UCSD-AML1 (cell line): ENCODE data around the gene AFTPH.

Source experiments
- DNase-seq: peaks from one replicate; lab custom pipeline; 2025; ENCODE audit not compliant: unreplicated experiment; lab: John Stamatoyannopoulos, UW

Gene AFTPH

GRCh38 chr2:64540615-64541014 is 16.5 kb downstream of the AFTPH start:
- no peak for DNase-seq

GRCh38 chr2:64541547-64541946 is 17.4 kb downstream of the AFTPH start:
- no peak for DNase-seq

- DNase-seq = no peak
Observed at GRCh38 chr2:64542071-64543007, 18.2 kb downstream of the AFTPH start.

GRCh38 chr2:64543008-64543697 is 19.0 kb downstream of the AFTPH start:
- DNase-seq = no peak

- DNase-seq = no peak
Observed at GRCh38 chr2:64548761-64549160, 24.6 kb downstream of the AFTPH start.

GRCh38 chr2:64550042-64550441 is 25.9 kb downstream of the AFTPH start:
- DNase-seq = no peak

GRCh38 chr2:64551851-64552250 is 27.7 kb downstream of the AFTPH start:
- no peak for DNase-seq

- no peak for DNase-seq
Observed at GRCh38 chr2:64554117-64554516, 30.0 kb downstream of the AFTPH start.

- no peak for DNase-seq
Observed at GRCh38 chr2:64558445-64559081, 34.4 kb downstream of the AFTPH start.

- no peak for DNase-seq
Observed at GRCh38 chr2:64562148-64562784, 38.1 kb downstream of the AFTPH start.

GRCh38 chr2:64563436-64563938 is 39.4 kb downstream of the AFTPH start:
- no peak for DNase-seq

- no peak for DNase-seq
Observed at GRCh38 chr2:64565949-64566710, 42.0 kb downstream of the AFTPH start.

GRCh38 chr2:64567473-64567872 is 43.3 kb downstream of the AFTPH start:
- DNase-seq = no peak

- no peak for DNase-seq
Observed at GRCh38 chr2:64568836-64569235, 44.7 kb downstream of the AFTPH start.

GRCh38 chr2:64574871-64575270 is 50.7 kb downstream of the AFTPH start:
- no peak for DNase-seq

GRCh38 chr2:64581018-64581417 is 56.9 kb downstream of the AFTPH start:
- DNase-seq = no peak

GRCh38 chr2:64581777-64582539 is 57.8 kb downstream of the AFTPH start:
- no peak for DNase-seq

GRCh38 chr2:64582774-64583340 is 58.7 kb downstream of the AFTPH start:
- DNase-seq = no peak

- DNase-seq = no peak
Observed at GRCh38 chr2:64586054-64586453, 61.9 kb downstream of the AFTPH start.
